GM12801 (cell line): ENCODE measurements around the gene SPDYE3.

Source experiments
- CTCF ChIP-seq: IDR thresholded peaks from one replicate; pipeline ENCODE4 v1.5.1; 2011; ENCODE audit warnings: control low read depth; ENCODE audit not compliant: insufficient read length; ENCODE audit errors: extremely low read depth

SPDYE3 gene

GRCh38 chr7:100357131-100357561 lies 49.6 kb downstream of the SPDYE3 start:
- no peak for TF ChIP-seq CTCF

- TF ChIP-seq CTCF, result no peak
These were observed 50.7 kb downstream of the SPDYE3 start, which contains the start of gene PILRB for GRCh38 chr7:100358027-100358856. PILRB (plus strand) TSS chr7:100358117; CDS start chr7:100358303, 186 bp downstream.

GRCh38 chr7:100358857-100359212 lies 51.3 kb downstream of the SPDYE3 start:
- no peak for TF ChIP-seq CTCF

GRCh38 chr7:100360135-100360854 lies 52.8 kb downstream of the SPDYE3 start:
- no peak for TF ChIP-seq CTCF

- TF ChIP-seq CTCF, result no peak
These were observed 55.6 kb downstream of the SPDYE3 start for GRCh38 chr7:100363098-100363497.

GRCh38 chr7:100364480-100364879 lies 57.0 kb downstream of the SPDYE3 start:
- TF ChIP-seq CTCF, result no peak

GRCh38 chr7:100366411-100367250 lies 59.1 kb downstream of the SPDYE3 start:
- TF ChIP-seq CTCF, result no peak
